ENCODE results near the gene PTGES3.
A peak's percentile ranks its signal among the peaks of the same experiment; 100 is the strongest.

The PTGES3 gene

GRCh38 chr12:56688129-56688845 lies at the start of gene PTGES3:
TSS of gene PTGES3 (minus strand) at chr12:56688284. CDS start at chr12:56687999, 285 bp downstream.
- CTCF ChIA-PET, result interaction anchor here (1.2 kb wide), 1 partner anchor 51 kb away, joined by 4 read pairs; no protein-coding TSS in a partner anchor
- Histone ChIP-seq H3K9me3 (ENCODE audit: control insufficient read depth, insufficient read depth, low read depth, low read length) (no peaks in the 10 kb centered on the region), H3K36me3 (ENCODE audit: control insufficient read depth in 2 of 2, insufficient read depth in 1 of 2, low read length in 2 of 2) (peaks cover 6 to 25% of the 10 kb centered on the region in 2 experiments; a peak in 2 of 3 replicates), H3K27ac (ENCODE audit: extremely low read depth, low read depth, low read length) (peak within 1 kb of the TSS; percentile 100), H3K4me3 (ENCODE audit: low read depth, low read length) (peak within 1 kb of the TSS; percentile 59), H3K4me1 (ENCODE audit: control insufficient read depth, insufficient read depth, low read length) (peaks cover 7% of the 10 kb centered on the region; the same call in 1 of the 2 replicates)
- POLR2A ChIA-PET, result interaction anchor here (0.5 to 4.5 kb wide), 20 partner anchors 9 to 576 kb away, joined by 3 to 63 read pairs (median 7); partner anchors contain the start of genes ATP5F1B, LRP1, NAB2 and NACA
- TF ChIP-seq TCF7L2 (IDR thresholded peaks at IDR 0.05; ENCODE audit: borderline replicate concordance, low read depth, low read length) (no peak), ZNF16 (tag by site-specific recombination; IDR thresholded peaks at IDR 0.05; ENCODE audit: low read depth) (no peak), ZNF394 (tag by site-specific recombination; IDR thresholded peaks at IDR 0.05; ENCODE audit: borderline replicate concordance) (peak; percentile 11; the same call in 1 of the 2 replicates), ZNF280C (tag by site-specific recombination; IDR thresholded peaks at IDR 0.05) (no peak), ZNF561 (tag by site-specific recombination; IDR thresholded peaks at IDR 0.05; ENCODE audit: borderline replicate concordance) (no peak), KLF8 (tag by site-specific recombination; IDR thresholded peaks at IDR 0.05) (peak; percentile 95), ZNF184 (tag by site-specific recombination; IDR thresholded peaks at IDR 0.05) (no peak), ZNF366 (tag by site-specific recombination; conservative IDR thresholded peaks at IDR 0.05) (peak; percentile 93), GLIS2 (tag by site-specific recombination; IDR thresholded peaks at IDR 0.05) (no peak; the same call in 1 of the 2 replicates), REST (tag by site-specific recombination; IDR thresholded peaks at IDR 0.05) (peak; percentile 86), ZNF112 (tag by site-specific recombination; IDR thresholded peaks at IDR 0.05) (no peak), ZNF596 (tag by site-specific recombination; IDR thresholded peaks at IDR 0.05) (no peak), ZNF155 (tag by site-specific recombination; IDR thresholded peaks at IDR 0.05) (no peak), HIC1 (tag by site-specific recombination; IDR thresholded peaks at IDR 0.05) (peak; percentile 54; the same call in 1 of the 2 replicates), ZSCAN16 (tag by site-specific recombination; IDR thresholded peaks at IDR 0.05) (peak; percentile 74; the same call in 1 of the 2 replicates), ZNF248 (tag by site-specific recombination; IDR thresholded peaks at IDR 0.05) (no peak), ZNF707 (tag by site-specific recombination; IDR thresholded peaks at IDR 0.05) (no peak), ZNF610 (tag by site-specific recombination; IDR thresholded peaks at IDR 0.05; ENCODE audit: borderline replicate concordance) (peak; percentile 83), ZNF629 (tag by site-specific recombination; IDR thresholded peaks at IDR 0.05) (peak; percentile 87), ZNF571 (tag by site-specific recombination; IDR thresholded peaks at IDR 0.05) (no peak), ZNF473 (tag by site-specific recombination; IDR thresholded peaks at IDR 0.05) (no peak), INSM2 (tag by site-specific recombination; IDR thresholded peaks at IDR 0.05) (peak; percentile 20; the same call in 1 of the 2 replicates), ZEB2 (tag by site-specific recombination; IDR thresholded peaks at IDR 0.05) (no peak; the same call in 1 of the 2 replicates), FEZF1 (tag by site-specific recombination; IDR thresholded peaks at IDR 0.05) (no peak), ZNF239 (tag by site-specific recombination; IDR thresholded peaks at IDR 0.05) (no peak), SP3 (tag by site-specific recombination; IDR thresholded peaks at IDR 0.05) (peak; percentile 91), ZNF362 (tag by site-specific recombination; IDR thresholded peaks at IDR 0.05) (no peak), ZNF514 (tag by site-specific recombination; IDR thresholded peaks at IDR 0.05) (no peak)
